Ishikawa (cell line): ENCODE data around the gene FGFR3.

Source experiments
- CEBPB ChIP-seq: IDR thresholded peaks from 2 replicates; pipeline ENCODE4 v1.6.1; 2012
- EP300 ChIP-seq: IDR thresholded peaks from 2 replicates; pipeline ENCODE4 v1.6.1; 2012; ENCODE audit warnings: borderline replicate concordance
- RAD21 ChIP-seq: IDR thresholded peaks from 2 replicates; pipeline ENCODE4 v1.6.1; 2012; ENCODE audit warnings: low read depth
- TAF1 ChIP-seq: IDR thresholded peaks from 2 replicates; pipeline ENCODE4 v1.6.1; 2012; ENCODE audit warnings: low read depth, mild to moderate bottlenecking
- TEAD4 ChIP-seq: IDR thresholded peaks from 2 replicates; pipeline ENCODE4 v1.6.1; 2012
- YY1 ChIP-seq: IDR thresholded peaks from 2 replicates; pipeline ENCODE4 v1.6.1; 2012; ENCODE audit warnings: low read depth
- ZBTB7A ChIP-seq: IDR thresholded peaks from 2 replicates; pipeline ENCODE4 v1.6.1; 2012; ENCODE audit warnings: low read depth
- TF ChIP-seq, protein P1 (sequence below): IDR thresholded peaks from 2 replicates; pipeline ENCODE4 v1.6.1; 2012
- TF ChIP-seq, protein P2 (sequence below): IDR thresholded peaks from 2 replicates; pipeline ENCODE4 v1.6.1; 2012; ENCODE audit warnings: low read depth, mild to moderate bottlenecking
- TF ChIP-seq, protein P3 (sequence below): IDR thresholded peaks from 2 replicates; pipeline ENCODE4 v1.6.1; 2012

DNA sequence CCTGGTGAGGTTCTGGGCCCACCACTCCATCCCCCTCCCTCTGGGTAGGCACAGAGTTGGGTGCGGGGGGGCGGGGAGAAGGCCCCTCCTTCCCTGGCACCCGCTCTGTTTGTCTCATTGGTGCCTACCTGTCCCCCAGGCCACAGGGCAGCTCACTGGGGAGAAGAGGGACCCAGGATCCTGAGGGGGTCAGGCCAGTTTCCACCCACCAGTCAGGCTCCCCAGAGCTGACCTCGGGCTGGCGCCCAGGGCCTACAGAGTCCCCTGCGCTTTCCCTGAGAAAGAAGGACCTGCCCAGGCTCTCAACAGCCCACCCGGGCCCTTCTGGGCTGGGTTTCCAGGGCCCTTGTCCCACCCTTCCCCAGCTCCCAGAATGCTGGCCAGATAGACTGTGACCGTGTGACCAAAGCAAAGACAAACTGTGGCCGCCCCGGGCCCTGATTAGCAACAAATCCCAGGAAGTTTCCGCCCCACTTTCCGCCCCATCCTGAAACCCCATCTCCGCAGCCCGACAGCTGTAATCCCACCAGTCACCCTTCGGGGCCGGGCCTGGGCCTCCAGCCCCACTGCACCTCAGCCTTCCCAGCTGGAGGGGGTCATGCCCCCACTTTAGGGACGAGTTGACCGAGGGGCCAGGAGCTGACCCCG, 33.8 kb upstream of the FGFR3 start:
- TF ChIP-seq ZBTB7A = no peak
- TF ChIP-seq, protein P1, sequence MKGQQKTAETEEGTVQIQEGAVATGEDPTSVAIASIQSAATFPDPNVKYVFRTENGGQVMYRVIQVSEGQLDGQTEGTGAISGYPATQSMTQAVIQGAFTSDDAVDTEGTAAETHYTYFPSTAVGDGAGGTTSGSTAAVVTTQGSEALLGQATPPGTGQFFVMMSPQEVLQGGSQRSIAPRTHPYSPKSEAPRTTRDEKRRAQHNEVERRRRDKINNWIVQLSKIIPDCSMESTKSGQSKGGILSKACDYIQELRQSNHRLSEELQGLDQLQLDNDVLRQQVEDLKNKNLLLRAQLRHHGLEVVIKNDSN = no peak
- TF ChIP-seq, protein P2, sequence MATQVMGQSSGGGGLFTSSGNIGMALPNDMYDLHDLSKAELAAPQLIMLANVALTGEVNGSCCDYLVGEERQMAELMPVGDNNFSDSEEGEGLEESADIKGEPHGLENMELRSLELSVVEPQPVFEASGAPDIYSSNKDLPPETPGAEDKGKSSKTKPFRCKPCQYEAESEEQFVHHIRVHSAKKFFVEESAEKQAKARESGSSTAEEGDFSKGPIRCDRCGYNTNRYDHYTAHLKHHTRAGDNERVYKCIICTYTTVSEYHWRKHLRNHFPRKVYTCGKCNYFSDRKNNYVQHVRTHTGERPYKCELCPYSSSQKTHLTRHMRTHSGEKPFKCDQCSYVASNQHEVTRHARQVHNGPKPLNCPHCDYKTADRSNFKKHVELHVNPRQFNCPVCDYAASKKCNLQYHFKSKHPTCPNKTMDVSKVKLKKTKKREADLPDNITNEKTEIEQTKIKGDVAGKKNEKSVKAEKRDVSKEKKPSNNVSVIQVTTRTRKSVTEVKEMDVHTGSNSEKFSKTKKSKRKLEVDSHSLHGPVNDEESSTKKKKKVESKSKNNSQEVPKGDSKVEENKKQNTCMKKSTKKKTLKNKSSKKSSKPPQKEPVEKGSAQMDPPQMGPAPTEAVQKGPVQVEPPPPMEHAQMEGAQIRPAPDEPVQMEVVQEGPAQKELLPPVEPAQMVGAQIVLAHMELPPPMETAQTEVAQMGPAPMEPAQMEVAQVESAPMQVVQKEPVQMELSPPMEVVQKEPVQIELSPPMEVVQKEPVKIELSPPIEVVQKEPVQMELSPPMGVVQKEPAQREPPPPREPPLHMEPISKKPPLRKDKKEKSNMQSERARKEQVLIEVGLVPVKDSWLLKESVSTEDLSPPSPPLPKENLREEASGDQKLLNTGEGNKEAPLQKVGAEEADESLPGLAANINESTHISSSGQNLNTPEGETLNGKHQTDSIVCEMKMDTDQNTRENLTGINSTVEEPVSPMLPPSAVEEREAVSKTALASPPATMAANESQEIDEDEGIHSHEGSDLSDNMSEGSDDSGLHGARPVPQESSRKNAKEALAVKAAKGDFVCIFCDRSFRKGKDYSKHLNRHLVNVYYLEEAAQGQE = no peak
- TF ChIP-seq, protein P3, sequence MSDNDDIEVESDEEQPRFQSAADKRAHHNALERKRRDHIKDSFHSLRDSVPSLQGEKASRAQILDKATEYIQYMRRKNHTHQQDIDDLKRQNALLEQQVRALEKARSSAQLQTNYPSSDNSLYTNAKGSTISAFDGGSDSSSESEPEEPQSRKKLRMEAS = no peak
- no peak for TF ChIP-seq TEAD4
- TF ChIP-seq EP300 = no peak
- no peak for TF ChIP-seq YY1
- TF ChIP-seq CEBPB = no peak
- TF ChIP-seq TAF1 = no peak
- TF ChIP-seq RAD21 = no peak
